Measurements from ENCODE around the gene ATF7IP2.

Gene ATF7IP2

DNA sequence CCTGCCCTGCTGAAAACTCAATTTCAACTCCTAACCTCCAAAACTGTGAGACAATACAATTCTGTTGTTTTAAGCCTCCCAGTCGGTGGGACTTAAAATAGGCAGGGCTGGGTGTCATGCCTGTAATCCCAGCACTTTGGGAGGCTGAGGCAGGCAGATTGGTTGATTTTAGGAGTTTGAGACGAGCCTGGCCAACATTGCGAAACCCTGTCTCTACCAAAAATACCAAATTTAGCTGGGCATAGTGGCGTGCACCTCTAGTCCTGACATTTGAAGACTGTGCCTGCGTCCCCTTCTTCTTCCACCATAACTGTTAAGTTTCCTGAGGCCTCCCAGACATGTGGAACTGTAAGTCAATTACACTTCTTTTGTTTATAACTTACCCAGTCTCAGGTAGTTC lies 36.0 kb upstream of the ATF7IP2 start:
- ATAC-seq: no peak
- no peak for TF ChIP-seq GLIS3 (CRISPR knock-in tag; IDR thresholded peaks at IDR 0.05)
- no peak for TF ChIP-seq BACH2 (CRISPR knock-in tag; IDR thresholded peaks at IDR 0.05; ENCODE audit: borderline replicate concordance)
- TF ChIP-seq ZNF8 (CRISPR knock-in tag; IDR thresholded peaks at IDR 0.05): no peak
- TF ChIP-seq OSR1 (CRISPR knock-in tag; IDR thresholded peaks at IDR 0.05): no peak
- TF ChIP-seq CSRNP3 (CRISPR knock-in tag; IDR thresholded peaks at IDR 0.05): no peak
- no peak for TF ChIP-seq RARB (CRISPR knock-in tag; IDR thresholded peaks at IDR 0.05)
- no peak for TF ChIP-seq ZNF565 (CRISPR knock-in tag; conservative IDR thresholded peaks at IDR 0.05; ENCODE audit: low read depth)
- TF ChIP-seq ZFP3 (CRISPR knock-in tag; IDR thresholded peaks at IDR 0.05): no peak

GRCh38 chr16:10352262-10352661 lies 33.6 kb upstream of the ATF7IP2 start:
- no peak for TF ChIP-seq ESRRG (CRISPR knock-in tag; IDR thresholded peaks at IDR 0.05)
- no peak for TF ChIP-seq TOX (CRISPR knock-in tag; IDR thresholded peaks at IDR 0.05; ENCODE audit: borderline replicate concordance)
- no peak for TF ChIP-seq ARNTL (CRISPR knock-in tag; IDR thresholded peaks at IDR 0.05; ENCODE audit: borderline replicate concordance, low read depth)
- TF ChIP-seq OSR1 (CRISPR knock-in tag; IDR thresholded peaks at IDR 0.05): no peak
- TF ChIP-seq POU6F1 (CRISPR knock-in tag; IDR thresholded peaks at IDR 0.05; ENCODE audit: borderline replicate concordance, low read depth): no peak
- TF ChIP-seq, protein P1, sequence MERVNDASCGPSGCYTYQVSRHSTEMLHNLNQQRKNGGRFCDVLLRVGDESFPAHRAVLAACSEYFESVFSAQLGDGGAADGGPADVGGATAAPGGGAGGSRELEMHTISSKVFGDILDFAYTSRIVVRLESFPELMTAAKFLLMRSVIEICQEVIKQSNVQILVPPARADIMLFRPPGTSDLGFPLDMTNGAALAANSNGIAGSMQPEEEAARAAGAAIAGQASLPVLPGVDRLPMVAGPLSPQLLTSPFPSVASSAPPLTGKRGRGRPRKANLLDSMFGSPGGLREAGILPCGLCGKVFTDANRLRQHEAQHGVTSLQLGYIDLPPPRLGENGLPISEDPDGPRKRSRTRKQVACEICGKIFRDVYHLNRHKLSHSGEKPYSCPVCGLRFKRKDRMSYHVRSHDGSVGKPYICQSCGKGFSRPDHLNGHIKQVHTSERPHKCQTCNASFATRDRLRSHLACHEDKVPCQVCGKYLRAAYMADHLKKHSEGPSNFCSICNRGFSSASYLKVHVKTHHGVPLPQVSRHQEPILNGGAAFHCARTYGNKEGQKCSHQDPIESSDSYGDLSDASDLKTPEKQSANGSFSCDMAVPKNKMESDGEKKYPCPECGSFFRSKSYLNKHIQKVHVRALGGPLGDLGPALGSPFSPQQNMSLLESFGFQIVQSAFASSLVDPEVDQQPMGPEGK (CRISPR knock-in tag; IDR thresholded peaks at IDR 0.05; ENCODE audit: borderline replicate concordance): no peak
- TF ChIP-seq ZNF565 (CRISPR knock-in tag; conservative IDR thresholded peaks at IDR 0.05; ENCODE audit: low read depth): no peak
- TF ChIP-seq ZNF70 (CRISPR knock-in tag; IDR thresholded peaks at IDR 0.05): no peak
- TF ChIP-seq RARB (CRISPR knock-in tag; IDR thresholded peaks at IDR 0.05): no peak
- TF ChIP-seq CSRNP3 (CRISPR knock-in tag; IDR thresholded peaks at IDR 0.05): no peak
- no peak for TF ChIP-seq CSDC2 (CRISPR knock-in tag; IDR thresholded peaks at IDR 0.05)
- no peak for TF ChIP-seq ISL1 (CRISPR knock-in tag; IDR thresholded peaks at IDR 0.05)
- no peak for TF ChIP-seq GLIS3 (CRISPR knock-in tag; IDR thresholded peaks at IDR 0.05)
- TF ChIP-seq PPARA (CRISPR knock-in tag; IDR thresholded peaks at IDR 0.05; ENCODE audit: borderline replicate concordance): no peak
- no peak for ATAC-seq

DNA sequence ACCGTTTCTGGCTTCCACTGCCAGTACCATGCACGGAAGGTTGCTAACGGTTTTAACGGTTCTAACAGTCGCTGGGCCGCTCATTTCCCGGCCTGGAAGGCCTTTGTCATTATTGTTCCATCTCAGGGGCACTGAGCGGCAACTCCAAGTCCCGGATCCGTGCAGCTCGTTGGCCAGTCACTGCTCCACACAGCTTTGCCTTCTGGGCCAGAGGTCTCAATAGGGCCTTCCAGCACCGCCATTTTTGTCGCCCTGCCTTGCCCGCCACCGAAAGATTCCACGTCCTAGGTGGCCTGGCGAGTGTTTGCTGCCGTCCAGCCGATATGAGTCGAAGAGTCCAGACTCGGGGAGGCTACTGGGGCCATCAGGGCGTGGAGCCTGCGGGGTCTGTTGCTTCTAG lies 30.3 kb upstream of the ATF7IP2 start:
- no peak for ATAC-seq
- TF ChIP-seq, protein P2, sequence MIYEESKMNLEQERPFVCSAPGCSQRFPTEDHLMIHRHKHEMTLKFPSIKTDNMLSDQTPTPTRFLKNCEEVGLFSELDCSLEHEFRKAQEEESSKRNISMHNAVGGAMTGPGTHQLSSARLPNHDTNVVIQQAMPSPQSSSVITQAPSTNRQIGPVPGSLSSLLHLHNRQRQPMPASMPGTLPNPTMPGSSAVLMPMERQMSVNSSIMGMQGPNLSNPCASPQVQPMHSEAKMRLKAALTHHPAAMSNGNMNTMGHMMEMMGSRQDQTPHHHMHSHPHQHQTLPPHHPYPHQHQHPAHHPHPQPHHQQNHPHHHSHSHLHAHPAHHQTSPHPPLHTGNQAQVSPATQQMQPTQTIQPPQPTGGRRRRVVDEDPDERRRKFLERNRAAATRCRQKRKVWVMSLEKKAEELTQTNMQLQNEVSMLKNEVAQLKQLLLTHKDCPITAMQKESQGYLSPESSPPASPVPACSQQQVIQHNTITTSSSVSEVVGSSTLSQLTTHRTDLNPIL (CRISPR knock-in tag; IDR thresholded peaks at IDR 0.05; ENCODE audit: low read depth): no peak
- no peak for TF ChIP-seq ZC3H10 (CRISPR knock-in tag; IDR thresholded peaks at IDR 0.05)
- TF ChIP-seq CSRNP3 (CRISPR knock-in tag; IDR thresholded peaks at IDR 0.05): no peak
- no peak for TF ChIP-seq TOX (CRISPR knock-in tag; IDR thresholded peaks at IDR 0.05; ENCODE audit: borderline replicate concordance)
- no peak for TF ChIP-seq TCF4 (CRISPR knock-in tag; IDR thresholded peaks at IDR 0.05; ENCODE audit: borderline replicate concordance)
- no peak for TF ChIP-seq BACH2 (CRISPR knock-in tag; IDR thresholded peaks at IDR 0.05; ENCODE audit: borderline replicate concordance)
- TF ChIP-seq, protein P3, sequence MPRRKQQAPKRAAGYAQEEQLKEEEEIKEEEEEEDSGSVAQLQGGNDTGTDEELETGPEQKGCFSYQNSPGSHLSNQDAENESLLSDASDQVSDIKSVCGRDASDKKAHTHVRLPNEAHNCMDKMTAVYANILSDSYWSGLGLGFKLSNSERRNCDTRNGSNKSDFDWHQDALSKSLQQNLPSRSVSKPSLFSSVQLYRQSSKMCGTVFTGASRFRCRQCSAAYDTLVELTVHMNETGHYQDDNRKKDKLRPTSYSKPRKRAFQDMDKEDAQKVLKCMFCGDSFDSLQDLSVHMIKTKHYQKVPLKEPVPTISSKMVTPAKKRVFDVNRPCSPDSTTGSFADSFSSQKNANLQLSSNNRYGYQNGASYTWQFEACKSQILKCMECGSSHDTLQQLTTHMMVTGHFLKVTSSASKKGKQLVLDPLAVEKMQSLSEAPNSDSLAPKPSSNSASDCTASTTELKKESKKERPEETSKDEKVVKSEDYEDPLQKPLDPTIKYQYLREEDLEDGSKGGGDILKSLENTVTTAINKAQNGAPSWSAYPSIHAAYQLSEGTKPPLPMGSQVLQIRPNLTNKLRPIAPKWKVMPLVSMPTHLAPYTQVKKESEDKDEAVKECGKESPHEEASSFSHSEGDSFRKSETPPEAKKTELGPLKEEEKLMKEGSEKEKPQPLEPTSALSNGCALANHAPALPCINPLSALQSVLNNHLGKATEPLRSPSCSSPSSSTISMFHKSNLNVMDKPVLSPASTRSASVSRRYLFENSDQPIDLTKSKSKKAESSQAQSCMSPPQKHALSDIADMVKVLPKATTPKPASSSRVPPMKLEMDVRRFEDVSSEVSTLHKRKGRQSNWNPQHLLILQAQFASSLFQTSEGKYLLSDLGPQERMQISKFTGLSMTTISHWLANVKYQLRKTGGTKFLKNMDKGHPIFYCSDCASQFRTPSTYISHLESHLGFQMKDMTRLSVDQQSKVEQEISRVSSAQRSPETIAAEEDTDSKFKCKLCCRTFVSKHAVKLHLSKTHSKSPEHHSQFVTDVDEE (CRISPR knock-in tag; IDR thresholded peaks at IDR 0.05): no peak
- no peak for TF ChIP-seq ZFP3 (CRISPR knock-in tag; IDR thresholded peaks at IDR 0.05)
- no peak for TF ChIP-seq POU6F1 (CRISPR knock-in tag; IDR thresholded peaks at IDR 0.05; ENCODE audit: borderline replicate concordance, low read depth)
- no peak for TF ChIP-seq RARB (CRISPR knock-in tag; IDR thresholded peaks at IDR 0.05)
- TF ChIP-seq, protein P1 (CRISPR knock-in tag; IDR thresholded peaks at IDR 0.05; ENCODE audit: borderline replicate concordance): no peak
- TF ChIP-seq OSR1 (CRISPR knock-in tag; IDR thresholded peaks at IDR 0.05): no peak
